ENCODE measurements around the gene FRMPD4. TPM values are rescaled to one million over a fixed set of nuclear protein-coding genes. Genes with fewer than 3 reads are reported as not detected.

FRMPD4 gene
- total RNA-seq, 4 donors from 2014 or later: 0.17 to 0.83 (median 0.46) TPM

DNA sequence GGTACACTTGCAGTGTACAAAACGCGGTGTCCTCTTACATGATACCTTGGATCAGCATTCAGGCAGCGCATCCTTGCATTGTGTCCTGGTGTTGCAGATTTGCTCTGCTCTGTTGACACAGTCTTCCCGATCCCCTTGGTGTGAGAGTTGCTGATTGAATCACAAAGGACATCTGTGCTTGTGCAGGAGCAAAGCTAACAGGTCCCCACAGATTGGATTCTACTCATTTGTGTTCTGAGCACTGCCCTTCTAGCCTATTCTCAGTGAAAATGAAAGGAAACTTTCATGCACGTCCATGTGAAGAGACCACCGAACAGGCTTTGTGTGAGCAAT lies 171.4 kb downstream of the FRMPD4 start:
- H3K27ac ChIP-seq (replicated peaks in 1 of 4): no peak overlapping the region
- DNase-seq (ENCODE audit: extremely low spot score): no peak
- 57% methylated on average over 6 of the region's 6 CpGs for WGBS
- TF ChIP-seq, protein P1, sequence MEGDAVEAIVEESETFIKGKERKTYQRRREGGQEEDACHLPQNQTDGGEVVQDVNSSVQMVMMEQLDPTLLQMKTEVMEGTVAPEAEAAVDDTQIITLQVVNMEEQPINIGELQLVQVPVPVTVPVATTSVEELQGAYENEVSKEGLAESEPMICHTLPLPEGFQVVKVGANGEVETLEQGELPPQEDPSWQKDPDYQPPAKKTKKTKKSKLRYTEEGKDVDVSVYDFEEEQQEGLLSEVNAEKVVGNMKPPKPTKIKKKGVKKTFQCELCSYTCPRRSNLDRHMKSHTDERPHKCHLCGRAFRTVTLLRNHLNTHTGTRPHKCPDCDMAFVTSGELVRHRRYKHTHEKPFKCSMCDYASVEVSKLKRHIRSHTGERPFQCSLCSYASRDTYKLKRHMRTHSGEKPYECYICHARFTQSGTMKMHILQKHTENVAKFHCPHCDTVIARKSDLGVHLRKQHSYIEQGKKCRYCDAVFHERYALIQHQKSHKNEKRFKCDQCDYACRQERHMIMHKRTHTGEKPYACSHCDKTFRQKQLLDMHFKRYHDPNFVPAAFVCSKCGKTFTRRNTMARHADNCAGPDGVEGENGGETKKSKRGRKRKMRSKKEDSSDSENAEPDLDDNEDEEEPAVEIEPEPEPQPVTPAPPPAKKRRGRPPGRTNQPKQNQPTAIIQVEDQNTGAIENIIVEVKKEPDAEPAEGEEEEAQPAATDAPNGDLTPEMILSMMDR (IDR thresholded peaks at IDR 0.05): no peak
- TF ChIP-seq POLR2AphosphoS5 (IDR thresholded peaks at IDR 0.05) (no peak), POLR2A (IDR thresholded peaks at IDR 0.05; ENCODE audit: low read depth) (no peak), EP300 (IDR thresholded peaks at IDR 0.05) (no peak)
- no peaks in the 10 kb centered on the region for H3K4me1 ChIP-seq
- H3K36me3 ChIP-seq: no peaks in the 10 kb centered on the region
- H3K27me3 ChIP-seq: no peaks in the 10 kb centered on the region
- intact Hi-C loops (cut with DNase I): no loop called here
- H3K9me3 ChIP-seq: no peaks in the 10 kb centered on the region
- H3K4me3 ChIP-seq: no peak overlapping the region

DNA sequence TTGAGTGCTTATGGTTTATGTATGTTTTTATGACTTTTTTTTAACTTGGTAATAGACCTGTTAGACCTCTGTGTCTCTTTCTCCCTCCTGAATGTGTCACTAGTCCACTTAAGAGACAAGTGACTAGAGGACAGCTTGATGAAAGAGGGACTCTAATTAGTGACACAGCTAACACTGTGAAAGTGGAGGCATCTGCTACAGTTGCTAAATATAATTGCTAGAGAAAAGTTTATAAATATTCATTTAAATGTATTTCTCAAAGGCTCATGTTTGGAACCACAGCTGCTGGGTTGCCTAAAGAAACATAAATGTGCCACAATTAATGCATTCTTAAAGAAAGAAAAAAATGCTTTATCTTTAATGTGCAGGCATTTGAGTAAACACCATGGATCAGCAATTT lies 176.4 kb downstream of the FRMPD4 start:
- TF ChIP-seq POLR2A (IDR thresholded peaks at IDR 0.05; ENCODE audit: low read depth) (no peak), EP300 (IDR thresholded peaks at IDR 0.05) (no peak), POLR2AphosphoS5 (IDR thresholded peaks at IDR 0.05) (no peak)
- TF ChIP-seq, protein P1 (IDR thresholded peaks at IDR 0.05): no peak
- no peaks in the 10 kb centered on the region for H3K36me3 ChIP-seq
- H3K27ac ChIP-seq (replicated peaks in 1 of 4): no peak overlapping the region
- no peak for DNase-seq (ENCODE audit: extremely low spot score)
- H3K4me1 ChIP-seq: no peaks in the 10 kb centered on the region
- intact Hi-C loops (cut with DNase I): no loop called here
- no peaks in the 10 kb centered on the region for H3K9me3 ChIP-seq
- H3K27me3 ChIP-seq: no peaks in the 10 kb centered on the region
- H3K4me3 ChIP-seq: no peak overlapping the region

DNA sequence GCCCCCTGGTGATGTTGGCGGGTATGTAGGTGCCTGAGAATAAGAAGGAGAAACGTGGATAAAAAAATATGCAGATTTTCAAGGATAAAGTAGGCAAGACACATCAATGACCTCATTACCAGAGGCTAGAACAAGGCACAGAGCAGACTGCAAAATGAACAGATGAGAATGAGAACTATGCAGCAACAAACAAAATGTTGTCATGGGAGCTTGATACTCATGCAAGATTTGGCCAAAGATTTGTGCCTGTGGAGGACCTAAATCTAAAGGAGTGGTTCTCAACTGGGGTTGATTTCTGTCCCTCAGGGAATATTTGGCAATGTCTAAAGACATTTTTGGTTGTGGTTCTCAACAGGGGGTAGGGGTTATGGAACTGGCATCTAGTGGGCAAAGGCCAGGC lies 177.3 kb downstream of the FRMPD4 start:
- Histone ChIP-seq H3K36me3 (no peaks in the 10 kb centered on the region), H3K4me1 (no peaks in the 10 kb centered on the region), H3K9me3 (no peaks in the 10 kb centered on the region), H3K27me3 (no peaks in the 10 kb centered on the region), H3K27ac (replicated peaks in 1 of 4) (no peak overlapping the region), H3K4me3 (no peak overlapping the region)
- TF ChIP-seq, protein P1 (IDR thresholded peaks at IDR 0.05): no peak
- TF ChIP-seq POLR2A (IDR thresholded peaks at IDR 0.05; ENCODE audit: low read depth) (no peak), POLR2AphosphoS5 (IDR thresholded peaks at IDR 0.05) (no peak)
- intact Hi-C loops (cut with DNase I): no loop called here
- WGBS: 57% methylated on average over 2 of the region's 2 CpGs
- DNase-seq (ENCODE audit: extremely low spot score): no peak

DNA sequence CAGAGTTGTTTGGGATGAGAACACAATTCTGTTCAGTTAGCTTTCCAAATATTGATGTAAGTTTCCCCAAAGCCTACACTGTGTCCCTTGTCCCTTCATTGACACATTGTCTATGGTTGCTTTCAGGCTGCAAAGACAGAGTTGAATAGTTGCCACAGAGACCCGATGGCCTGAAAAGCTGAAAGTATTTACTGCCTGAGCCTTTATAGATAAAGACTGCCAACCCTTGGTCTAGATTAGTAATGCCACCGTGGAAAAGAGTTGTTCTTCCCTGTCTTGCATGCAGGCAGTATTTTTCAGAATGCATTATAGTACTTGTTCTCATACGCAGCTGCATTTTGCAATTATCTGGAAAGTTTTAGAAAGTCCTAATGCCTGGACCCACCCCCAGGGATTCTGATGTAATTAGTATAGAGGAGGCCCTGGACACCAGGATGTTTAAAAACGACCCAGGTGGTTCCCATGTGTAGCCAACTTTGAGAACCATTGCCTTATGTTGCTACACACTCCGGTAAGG lies 180.8 kb downstream of the FRMPD4 start:
- DNase-seq (ENCODE audit: extremely low spot score): no peak
- intact Hi-C loops (cut with DNase I): no loop called here
- H3K36me3 ChIP-seq: no peaks in the 10 kb centered on the region
- H3K9me3 ChIP-seq: peaks cover 0 to 8% (median 0%) of the 10 kb centered on the region in 4 donors
- no peaks in the 10 kb centered on the region for H3K4me1 ChIP-seq
- no peaks in the 10 kb centered on the region for H3K27me3 ChIP-seq
- 48% methylated on average over 5 of the region's 5 CpGs for whole genome bisulfite sequencing
- TF ChIP-seq POLR2AphosphoS5 (IDR thresholded peaks at IDR 0.05): no peak
- TF ChIP-seq POLR2A (IDR thresholded peaks at IDR 0.05; ENCODE audit: low read depth): no peak
- TF ChIP-seq EP300 (IDR thresholded peaks at IDR 0.05): no peak
- TF ChIP-seq, protein P1 (IDR thresholded peaks at IDR 0.05): no peak
- H3K27ac ChIP-seq (replicated peaks in 1 of 4): no peak overlapping the region
- no peak overlapping the region for H3K4me3 ChIP-seq

DNA sequence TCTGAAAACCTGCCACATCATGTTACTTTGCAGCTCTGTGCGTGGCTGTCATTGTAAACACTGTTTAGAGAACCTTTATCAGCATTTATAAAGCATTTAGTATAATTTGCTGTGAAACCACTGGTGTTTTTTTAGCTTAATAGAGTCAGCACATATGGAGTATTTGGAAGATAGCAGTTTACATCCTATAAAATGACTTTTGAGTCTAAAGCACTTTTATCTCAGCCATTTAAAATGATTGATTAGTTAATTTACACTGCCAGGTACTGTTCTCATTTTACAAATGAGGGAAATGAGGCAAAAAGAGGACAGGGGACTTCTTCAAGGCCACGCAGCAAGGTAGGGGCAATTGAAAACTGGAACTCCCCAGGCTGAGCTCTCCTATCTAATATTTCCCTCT lies 181.7 kb downstream of the FRMPD4 start:
- no peak for TF ChIP-seq EP300 (IDR thresholded peaks at IDR 0.05)
- TF ChIP-seq POLR2AphosphoS5 (IDR thresholded peaks at IDR 0.05): no peak
- no peak for TF ChIP-seq POLR2A (IDR thresholded peaks at IDR 0.05; ENCODE audit: low read depth)
- TF ChIP-seq, protein P1 (IDR thresholded peaks at IDR 0.05): no peak
- H3K36me3 ChIP-seq: no peaks in the 10 kb centered on the region
- H3K4me1 ChIP-seq: no peaks in the 10 kb centered on the region
- no peak overlapping the region for H3K27ac ChIP-seq (replicated peaks in 1 of 4)
- intact Hi-C loops (cut with DNase I): no loop called here
- peaks cover 0 to 8% (median 0%) of the 10 kb centered on the region in 4 donors for H3K9me3 ChIP-seq
- no peak overlapping the region for H3K4me3 ChIP-seq
- H3K27me3 ChIP-seq: no peaks in the 10 kb centered on the region
- WGBS: 61% methylated on average over 2 of the region's 2 CpGs
- no peak for DNase-seq (ENCODE audit: extremely low spot score)
